HG03196 (cell line): ENCODE measurements around the gene UNKL.

Experiments
- ATAC-seq: cut with Tn5 transposase; IDR thresholded peaks from one replicate; pipeline ENCODE4 v1.9.1; 2021; ENCODE audit not compliant: unreplicated experiment

UNKL gene

GRCh38 chr16:1378804-1379303, 35.6 kb downstream of the UNKL start:
- ATAC-seq, result no peak

- ATAC-seq, result no peak
These were observed 36.3 kb downstream of the UNKL start for GRCh38 chr16:1378087-1378803.

- ATAC-seq, result no peak
These were observed 37.0 kb downstream of the UNKL start for GRCh38 chr16:1377406-1378010.

GRCh38 chr16:1375741-1376410, 38.6 kb downstream of the UNKL start:
- ATAC-seq, result no peak

GRCh38 chr16:1375298-1375640, 39.2 kb downstream of the UNKL start:
- ATAC-seq, result no peak

- no peak for ATAC-seq
These were observed 39.8 kb downstream of the UNKL start for GRCh38 chr16:1374418-1375297.

- ATAC-seq, result no peak
These were observed 42.1 kb downstream of the UNKL start for GRCh38 chr16:1372292-1372950.

GRCh38 chr16:1371054-1371978, 43.2 kb downstream of the UNKL start:
- ATAC-seq, result no peak

GRCh38 chr16:1367486-1368174, 46.9 kb downstream of the UNKL start:
- ATAC-seq, result no peak

- no peak for ATAC-seq
These were observed 47.7 kb downstream of the UNKL start for GRCh38 chr16:1366712-1367299.

GRCh38 chr16:1366060-1366711, 48.3 kb downstream of the UNKL start:
- ATAC-seq, result no peak

GRCh38 chr16:1364510-1364909, 50.0 kb downstream of the UNKL start:
- ATAC-seq, result no peak

- no peak for ATAC-seq
These were observed 50.9 kb downstream of the UNKL start for GRCh38 chr16:1363501-1364041.

GRCh38 chr16:1362807-1363206, 51.7 kb downstream of the UNKL start:
- no peak for ATAC-seq

GRCh38 chr16:1361685-1362360, 52.7 kb downstream of the UNKL start:
- ATAC-seq, result no peak

GRCh38 chr16:1357906-1358566, 56.5 kb downstream of the UNKL start:
- ATAC-seq, result no peak
